Smooth muscle cell (in vitro differentiated cells): Measurements from ENCODE around the gene AIPL1. TPM values are rescaled to one million over a fixed set of nuclear protein-coding genes. Genes with fewer than 3 reads are reported as not detected.

Experiments
- DNase-seq: peaks from one replicate; lab custom pipeline; 2025; ENCODE audit not compliant: unreplicated experiment; lab: John Stamatoyannopoulos, UW
- H2AFZ ChIP-seq: fragments of 200-600 bp; sonication (generic); 2 replicates; pipeline ENCODE4 v1.6.0; 2016; ENCODE audit warnings: antibody characterized with exemption, low read depth, mild to moderate bottlenecking
- H3F3A ChIP-seq: fragments of 200-600 bp; sonication (generic); 2 replicates; pipeline ENCODE4 v1.6.0; 2017; ENCODE audit warnings: antibody characterized with exemption, low read depth
- H3K27ac ChIP-seq: fragments of 200-600 bp; sonication (generic); 2 replicates; pipeline ENCODE4 v1.5.1; 2016; ENCODE audit warnings: low read depth, mild to moderate bottlenecking
- H3K27me3 ChIP-seq: fragments of 200-600 bp; sonication (generic); 2 replicates; pipeline ENCODE4 v1.6.1; 2016; ENCODE audit warnings: low read depth, mild to moderate bottlenecking
- H3K36me3 ChIP-seq: fragments of 200-600 bp; sonication (generic); 2 replicates; pipeline ENCODE4 v1.5.1; 2016; ENCODE audit warnings: low read depth
- H3K4me1 ChIP-seq: fragments of 200-600 bp; sonication (generic); 2 replicates; pipeline ENCODE4 v1.5.1; 2016; ENCODE audit warnings: low read depth
- H3K4me2 ChIP-seq: fragments of 200-600 bp; sonication (generic); 2 replicates; pipeline ENCODE4 v1.6.0; 2016; ENCODE audit warnings: mild to moderate bottlenecking
- H3K4me3 ChIP-seq: fragments of 200-600 bp; sonication (generic); 2 replicates; pipeline ENCODE4 v1.5.1; 2016; ENCODE audit warnings: mild to moderate bottlenecking
- H3K79me2 ChIP-seq: fragments of 200-600 bp; sonication (generic); 2 replicates; pipeline ENCODE4 v1.6.0; 2016; ENCODE audit warnings: low read depth, mild to moderate bottlenecking
- H3K9ac ChIP-seq: fragments of 200-600 bp; sonication (generic); 2 replicates; pipeline ENCODE4 v1.6.0; 2016; ENCODE audit warnings: low read depth
- H3K9me3 ChIP-seq: fragments of 200-600 bp; sonication (generic); replicated peaks from 2 replicates; pipeline ENCODE4 v1.5.1; 2016; ENCODE audit warnings: low read depth
- H4K20me1 ChIP-seq: fragments of 200-600 bp; sonication (generic); 2 replicates; pipeline ENCODE4 v1.6.0; 2016; ENCODE audit warnings: low read depth
- WGBS: methylation state at CpG from one replicate; pipeline ENCODE4 v1.1.7; 2016; ENCODE audit warnings: low lambda C conversion rate; 5-methylcytosine and 5-hydroxymethylcytosine counted together
- polyA plus RNA-seq: library from polyadenylated mRNA; unstranded; fragments of >200 nt; fragmentation: Nextera tagmentation; extraction: Ambion mirVana; gene quantifications from 2 replicates; pipeline ENCODE4 v1.2.1, GENCODE V29; 2016
- total RNA-seq: library from RNA; depleted of rRNA; stranded (reverse); fragments of >200 nt; gene quantifications from 2 replicates; pipeline ENCODE4 v1.2.3, GENCODE V29; 2014
- TF ChIP-seq, protein P1 (sequence below): fragments of 200-600 bp; sonication (generic); IDR thresholded peaks from 2 replicates; pipeline ENCODE4 v1.5.1; 2017; ENCODE audit warnings: borderline replicate concordance, mild to moderate bottlenecking, antibody characterized with exemption; ENCODE audit not compliant: insufficient read depth, poor library complexity, severe bottlenecking

Gene AIPL1
- total and polyA plus RNA-seq, 2 experiments from 2014 or later = not detected

DNA sequence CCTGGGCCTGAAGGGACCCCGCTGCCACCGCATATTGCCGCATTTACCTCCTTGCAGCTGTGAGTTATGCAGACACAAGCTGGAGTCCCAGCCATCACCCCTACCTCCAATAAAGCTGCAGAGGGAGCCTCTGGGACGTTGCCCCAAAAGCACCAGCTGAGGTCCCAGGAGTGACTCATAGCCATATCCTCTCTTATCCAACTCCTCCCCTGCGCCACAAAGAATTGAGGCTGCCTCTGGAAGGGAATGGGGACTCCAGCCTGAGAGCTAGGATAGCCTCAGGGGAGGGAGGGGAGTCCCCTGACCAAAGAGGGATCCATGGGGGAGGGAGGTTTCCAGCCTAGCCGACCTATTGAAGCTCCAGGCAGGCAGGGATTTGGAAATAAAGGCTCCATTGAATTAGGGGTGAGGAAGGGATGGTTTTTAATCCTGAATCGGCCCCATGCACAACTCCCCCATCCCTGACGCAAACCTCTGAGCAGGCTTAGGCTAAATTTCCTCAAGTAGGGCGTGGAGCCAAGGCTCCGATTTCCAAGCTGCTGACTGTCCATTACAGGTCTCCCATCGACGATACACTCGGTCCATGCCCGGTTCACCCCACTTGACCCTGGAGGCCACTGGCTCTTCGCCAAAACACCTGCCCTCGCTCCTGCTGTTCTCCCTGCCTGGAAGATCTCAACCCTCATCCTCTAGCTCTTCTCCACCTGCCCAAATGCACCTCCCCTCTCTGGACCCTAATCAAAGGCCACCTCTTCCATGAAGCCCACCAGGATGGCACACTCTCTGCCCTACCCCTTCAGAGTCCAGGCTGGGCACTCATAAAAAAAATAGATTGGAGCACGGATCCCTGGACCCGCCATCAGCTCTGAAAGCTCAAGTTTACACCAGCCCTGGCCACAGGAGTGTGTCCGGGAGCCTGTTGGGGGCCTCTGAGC is 36.9 kb upstream of the AIPL1 start:
- TF ChIP-seq, protein P1, sequence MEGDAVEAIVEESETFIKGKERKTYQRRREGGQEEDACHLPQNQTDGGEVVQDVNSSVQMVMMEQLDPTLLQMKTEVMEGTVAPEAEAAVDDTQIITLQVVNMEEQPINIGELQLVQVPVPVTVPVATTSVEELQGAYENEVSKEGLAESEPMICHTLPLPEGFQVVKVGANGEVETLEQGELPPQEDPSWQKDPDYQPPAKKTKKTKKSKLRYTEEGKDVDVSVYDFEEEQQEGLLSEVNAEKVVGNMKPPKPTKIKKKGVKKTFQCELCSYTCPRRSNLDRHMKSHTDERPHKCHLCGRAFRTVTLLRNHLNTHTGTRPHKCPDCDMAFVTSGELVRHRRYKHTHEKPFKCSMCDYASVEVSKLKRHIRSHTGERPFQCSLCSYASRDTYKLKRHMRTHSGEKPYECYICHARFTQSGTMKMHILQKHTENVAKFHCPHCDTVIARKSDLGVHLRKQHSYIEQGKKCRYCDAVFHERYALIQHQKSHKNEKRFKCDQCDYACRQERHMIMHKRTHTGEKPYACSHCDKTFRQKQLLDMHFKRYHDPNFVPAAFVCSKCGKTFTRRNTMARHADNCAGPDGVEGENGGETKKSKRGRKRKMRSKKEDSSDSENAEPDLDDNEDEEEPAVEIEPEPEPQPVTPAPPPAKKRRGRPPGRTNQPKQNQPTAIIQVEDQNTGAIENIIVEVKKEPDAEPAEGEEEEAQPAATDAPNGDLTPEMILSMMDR = no peak
- 78% methylated on average over 19 of the region's 19 CpGs for WGBS
- peaks cover 9% of the 10 kb centered on the region for H3F3A ChIP-seq
- H3K36me3 ChIP-seq = no peaks in the 10 kb centered on the region
- peaks cover 26% of the 10 kb centered on the region for H3K4me1 ChIP-seq
- no peak overlapping the region for H3K27ac ChIP-seq
- no peak for DNase-seq
- H3K9me3 ChIP-seq = no peaks in the 10 kb centered on the region
- H4K20me1 ChIP-seq = no peaks in the 10 kb centered on the region
- H3K79me2 ChIP-seq = no peaks in the 10 kb centered on the region
- no peaks in the 10 kb centered on the region for H3K27me3 ChIP-seq
- no peak overlapping the region for H3K9ac ChIP-seq
- no peak overlapping the region for H2AFZ ChIP-seq
- H3K4me2 ChIP-seq = peak overlapping the region; percentile 3
- H3K4me3 ChIP-seq = no peak overlapping the region

DNA sequence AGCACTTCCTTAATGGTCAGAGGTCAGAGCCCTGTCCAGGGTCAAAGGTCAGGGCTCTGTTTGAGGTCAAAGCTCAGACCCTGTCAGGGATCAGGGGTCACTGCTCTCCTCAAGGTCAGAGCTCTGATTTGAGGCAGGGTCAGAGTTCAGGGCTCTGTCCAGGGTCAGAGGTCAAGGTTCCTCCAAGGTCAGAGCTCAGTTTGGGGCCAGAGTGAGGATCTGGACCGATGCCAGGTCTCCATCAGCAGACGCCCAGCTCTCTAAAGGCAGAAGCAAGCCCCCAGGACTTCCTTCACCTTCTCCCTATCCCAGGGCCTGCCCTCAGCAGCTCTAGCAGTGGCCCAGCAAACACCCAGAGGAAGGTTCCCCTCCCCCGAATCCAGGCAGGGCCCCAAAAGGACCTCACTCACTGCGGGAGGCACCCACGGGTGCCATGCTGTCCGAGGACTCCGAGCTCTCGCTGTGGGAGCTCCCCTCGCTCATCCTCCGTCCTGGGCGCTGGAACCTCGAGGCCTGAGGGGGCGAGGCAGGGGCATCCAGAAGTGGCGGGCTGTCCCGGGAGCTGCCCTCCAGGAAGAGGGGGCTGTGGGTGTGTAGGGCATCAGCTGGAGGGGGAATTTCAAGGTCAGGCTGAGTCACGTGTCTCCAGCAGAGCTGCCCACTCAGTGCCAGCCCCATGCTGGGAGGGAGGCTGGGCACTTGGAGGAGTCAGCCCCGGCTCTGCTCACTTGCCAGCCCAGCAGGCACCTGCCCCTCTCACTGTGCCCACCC is 36.0 kb upstream of the AIPL1 start:
- TF ChIP-seq, protein P1 = no peak
- Histone ChIP-seq H3K9me3 (no peaks in the 10 kb centered on the region), H3K36me3 (no peaks in the 10 kb centered on the region), H3K4me3 (no peak overlapping the region), H2AFZ (no peak overlapping the region), H3K27ac (no peak overlapping the region), H3K9ac (no peak overlapping the region), H3K4me1 (peaks cover 26% of the 10 kb centered on the region), H3F3A (peaks cover 6% of the 10 kb centered on the region), H4K20me1 (no peaks in the 10 kb centered on the region), H3K4me2 (no peak overlapping the region), H3K79me2 (no peaks in the 10 kb centered on the region), H3K27me3 (no peaks in the 10 kb centered on the region)
- WGBS = 90% methylated on average over 17 of the region's 17 CpGs
- no peak for DNase-seq

DNA sequence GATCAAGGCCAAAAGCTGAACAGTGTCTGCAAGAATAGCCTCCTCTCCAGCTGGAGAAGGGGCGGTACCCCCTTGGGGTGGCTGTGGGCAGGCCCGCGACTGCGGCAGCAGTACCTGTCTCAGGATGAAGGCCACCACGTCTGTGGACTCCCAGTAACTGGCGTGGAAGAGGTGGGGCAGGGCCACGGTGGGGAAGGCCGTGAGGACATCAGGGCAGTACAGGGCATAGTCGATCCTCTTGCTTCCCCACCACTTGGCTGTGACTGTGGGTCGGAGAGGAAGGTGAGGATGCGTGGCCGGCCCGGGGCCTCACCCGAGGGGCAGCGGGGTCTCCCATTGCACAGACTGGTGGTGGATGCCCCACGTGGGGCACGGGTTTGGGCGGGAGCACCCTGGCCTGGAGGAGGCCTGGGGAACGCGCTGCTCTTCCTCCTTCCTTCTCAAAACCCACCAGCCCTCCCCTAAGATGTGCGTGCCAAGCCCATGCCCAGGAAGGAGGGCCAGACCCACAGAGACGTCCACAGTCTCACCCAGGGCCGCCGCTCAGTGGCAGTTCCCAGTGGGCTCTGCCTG is 35.3 kb upstream of the AIPL1 start:
- Histone ChIP-seq H3K36me3 (no peaks in the 10 kb centered on the region), H3K4me3 (no peak overlapping the region), H4K20me1 (no peaks in the 10 kb centered on the region), H3F3A (peaks cover under 1% of the 10 kb centered on the region), H3K4me1 (peaks cover 21% of the 10 kb centered on the region), H3K27me3 (no peaks in the 10 kb centered on the region), H3K9ac (no peak overlapping the region), H3K27ac (no peak overlapping the region), H3K4me2 (no peak overlapping the region), H2AFZ (no peak overlapping the region), H3K79me2 (no peaks in the 10 kb centered on the region), H3K9me3 (no peaks in the 10 kb centered on the region)
- WGBS = 95% methylated on average over 24 of the region's 24 CpGs
- TF ChIP-seq, protein P1 = no peak
- no peak for DNase-seq
